SU-DHL-6 (cell line): ENCODE measurements around the gene GPR137.

Source experiments
- H2AFZ ChIP-seq: fragments of 200-600 bp; sonication (generic); 2 replicates; pipeline ENCODE4 v1.6.1; 2014; ENCODE audit warnings: low read depth, mild to moderate bottlenecking, moderate library complexity, mixed read lengths, antibody characterized with exemption, low read length; ENCODE audit not compliant: severe bottlenecking
- H3F3A ChIP-seq: fragments of 200-600 bp; shearing (Covaris generic); 2 replicates; pipeline ENCODE4 v1.6.0; 2016; ENCODE audit warnings: antibody characterized with exemption, mild to moderate bottlenecking; ENCODE audit not compliant: insufficient read depth
- H3K27ac ChIP-seq: fragments of 200-600 bp; sonication (generic); 2 replicates; pipeline ENCODE4 v1.5.1; 2016; ENCODE audit warnings: low read depth, mild to moderate bottlenecking, low read length, moderate library complexity, mixed read lengths
- H3K27me3 ChIP-seq: fragments of 200-600 bp; sonication (generic), shearing (Covaris generic); 2 replicates; pipeline ENCODE4 v1.6.0; 2014; ENCODE audit warnings: mild to moderate bottlenecking, low read length
- H3K36me3 ChIP-seq: fragments of 200-600 bp; sonication (generic); 2 replicates; pipeline ENCODE4 v1.6.1; 2014; ENCODE audit warnings: mild to moderate bottlenecking, low read length, mixed read lengths
- H3K4me2 ChIP-seq: fragments of 300-600, 200-600 bp; shearing (Covaris generic), sonication (generic); 2 replicates; pipeline ENCODE4 v1.6.0; 2014; ENCODE audit warnings: low read length, low read depth, mild to moderate bottlenecking; ENCODE audit not compliant: poor library complexity, severe bottlenecking
- H3K4me3 ChIP-seq: fragments of 200-600 bp; sonication (generic); 2 replicates; pipeline ENCODE4 v1.5.1; 2014; ENCODE audit warnings: antibody characterized with exemption, low read length, mild to moderate bottlenecking, mixed read lengths; ENCODE audit not compliant: insufficient read depth, poor library complexity, severe bottlenecking
- H3K79me2 ChIP-seq: fragments of 200-600 bp; sonication (generic); 2 replicates; pipeline ENCODE4 v1.6.1; 2014; ENCODE audit warnings: mild to moderate bottlenecking, low read length, moderate library complexity; ENCODE audit not compliant: insufficient read depth
- H3K9ac ChIP-seq: fragments of 200-600 bp; sonication (generic); 2 replicates; pipeline ENCODE4 v1.7.0; 2014; ENCODE audit warnings: mild to moderate bottlenecking, low read length
- H3K9me2 ChIP-seq: fragments of 200-600 bp; sonication (generic); replicated peaks from 2 replicates; pipeline ENCODE4 v1.6.1; 2014; ENCODE audit warnings: low read length; ENCODE audit not compliant: insufficient read depth
- H3K9me3 ChIP-seq: fragments of 200-600 bp; sonication (generic); 2 replicates; pipeline ENCODE4 v1.6.1; 2014; ENCODE audit warnings: low read length, mixed read lengths; ENCODE audit not compliant: insufficient read depth
- H4K20me1 ChIP-seq: fragments of 200-600 bp; sonication (generic); 2 replicates; pipeline ENCODE4 v1.6.1; 2014; ENCODE audit warnings: low read depth, mild to moderate bottlenecking, antibody characterized with exemption, low read length, moderate library complexity, mixed read lengths
- CTCF ChIP-seq: fragments of 200-600 bp; sonication (generic); IDR thresholded peaks from one replicate; pipeline ENCODE4 v1.5.1; 2017; ENCODE audit warnings: antibody characterized with exemption, mild to moderate bottlenecking, low read length, moderate library complexity; ENCODE audit not compliant: insufficient read depth, poor library complexity, severe bottlenecking
- EZH2phosphoT487 ChIP-seq: fragments of 200-600 bp; sonication (generic), shearing (Covaris generic); conservative IDR thresholded peaks from 2 replicates; pipeline ENCODE4 v1.6.1; 2018; ENCODE audit warnings: mild to moderate bottlenecking, antibody characterized with exemption, low read length, moderate library complexity, mixed read lengths

GPR137 gene

GRCh38 chr11:64297699-64298358 lies 12.2 kb downstream of the GPR137 start:
- Histone ChIP-seq H3K27ac (no peak overlapping the region), H3K27me3 (no peaks in the 10 kb centered on the region), H3K79me2 (no peaks in the 10 kb centered on the region), H3K4me3 (no peak overlapping the region), H2AFZ (no peak overlapping the region), H3K36me3 (no peaks in the 10 kb centered on the region), H3K9me2 (no peaks in the 10 kb centered on the region), H4K20me1 (no peaks in the 10 kb centered on the region), H3K4me2 (no peak overlapping the region), H3K9me3 (no peaks in the 10 kb centered on the region), H3F3A (no peaks in the 10 kb centered on the region), H3K9ac (no peak overlapping the region)
- no peak for TF ChIP-seq EZH2phosphoT487
- TF ChIP-seq CTCF, result no peak

GRCh38 chr11:64298966-64299846 lies 13.6 kb downstream of the GPR137 start:
- Histone ChIP-seq H2AFZ (no peak overlapping the region), H3K4me3 (no peak overlapping the region), H4K20me1 (no peaks in the 10 kb centered on the region), H3K9me3 (no peaks in the 10 kb centered on the region), H3K36me3 (no peaks in the 10 kb centered on the region), H3K27ac (no peak overlapping the region), H3K9ac (no peak overlapping the region), H3K79me2 (no peaks in the 10 kb centered on the region), H3K27me3 (no peaks in the 10 kb centered on the region), H3K9me2 (no peaks in the 10 kb centered on the region), H3K4me2 (no peak overlapping the region), H3F3A (no peaks in the 10 kb centered on the region)
- no peak for TF ChIP-seq EZH2phosphoT487

GRCh38 chr11:64299847-64300648 lies 14.4 kb downstream of the GPR137 start, which contains the start of gene CATSPERZ:
Gene CATSPERZ, plus strand, starts transcription at chr11:64300358. Its CDS starts 53 bp downstream, at chr11:64300411.
- no peaks in the 10 kb centered on the region for H4K20me1 ChIP-seq
- no peaks in the 10 kb centered on the region for H3K79me2 ChIP-seq
- H3K27ac ChIP-seq, result no peak within 1 kb of the TSS
- H2AFZ ChIP-seq, result no peak within 1 kb of the TSS
- no peaks in the 10 kb centered on the region for H3K9me2 ChIP-seq
- no peak for TF ChIP-seq CTCF
- TF ChIP-seq EZH2phosphoT487, result no peak
- H3F3A ChIP-seq, result 0 out of 2 replicates have a peak, but pooled peaks cover 4% of the 10 kb centered on the region
- H3K36me3 ChIP-seq, result no peaks in the 10 kb centered on the region
- peak within 1 kb of the TSS; percentile 13 for H3K4me2 ChIP-seq
- no peak within 1 kb of the TSS for H3K4me3 ChIP-seq
- no peaks in the 10 kb centered on the region for H3K27me3 ChIP-seq
- no peaks in the 10 kb centered on the region for H3K9me3 ChIP-seq
- H3K9ac ChIP-seq, result no peak within 1 kb of the TSS
